Endothelial cell of umbilical vein (primary cell): ENCODE data around the gene UBTD1. TPM values are rescaled to one million over a fixed set of nuclear protein-coding genes. Genes with fewer than 3 reads are reported as not detected.

ENCODE experiments used
- BruUV-seq: library from RNA; stranded (reverse); fragments of 400-500 nt; replicated peaks from 2 replicates; lab custom pipeline; 2021; lab: Mats Ljungman, UMichigan
- CTCF ChIA-PET: fragments of 300-600, 350-600 bp; sonication (Branson Sonifier 250); formaldehyde crosslinking; loops from one replicate; lab custom pipeline; 2021; ENCODE audit warnings: antibody characterized with exemption, inconsistent platforms; lab: Charles Lee
- POLR2A ChIA-PET: fragments of 300-600, 350-600 bp; sonication (Branson Sonifier 250); formaldehyde crosslinking; loops from one replicate; lab custom pipeline; 2021; ENCODE audit warnings: antibody characterized with exemption, inconsistent platforms; lab: Charles Lee
- DNase-seq: peaks from one replicate; pipeline ENCODE4 v3.0.0-alpha.2; 2011; ENCODE audit warnings: low read depth, low spot score
- FAIRE-seq: peaks from 2 replicates; lab custom pipeline; 2011; peaks lifted over from hg19 to GRCh38; lab: Jason Lieb, UNC
- H2AFZ ChIP-seq: 2 replicates; pipeline ENCODE4 v1.6.0; 2012; ENCODE audit warnings: low read depth, low read length, control low read depth, inconsistent platforms
- H3K27ac ChIP-seq: 2 replicates; pipeline ENCODE4 v1.5.1; 2011; ENCODE audit warnings: low read depth, mild to moderate bottlenecking, control low read depth, low read length, moderate library complexity; ENCODE audit not compliant: insufficient read depth
- H3K27me3 ChIP-seq, 2 experiments: 2 replicates each; pipeline versions ENCODE4 v1.6.0 to v1.6.1; 2011; ENCODE audit warnings: low read length in 2 of 2, mixed read lengths in 1 of 2; ENCODE audit not compliant: control insufficient read depth in 2 of 2, insufficient read depth in 2 of 2
- H3K36me3 ChIP-seq, 2 experiments: 2 replicates in 1 of 2; 3 replicates in 1 of 2; pipeline ENCODE4 v1.5.1; 2011; ENCODE audit warnings: low read length in 2 of 2, mild to moderate bottlenecking in 1 of 2, moderate library complexity in 1 of 2; ENCODE audit not compliant: control insufficient read depth in 2 of 2, insufficient read depth in 2 of 2; ENCODE audit errors: extremely low read depth in 1 of 2
- H3K4me1 ChIP-seq: 3 replicates; pipeline ENCODE4 v1.5.1; 2011; ENCODE audit warnings: mild to moderate bottlenecking, low read length; ENCODE audit not compliant: control insufficient read depth, insufficient read depth; ENCODE audit errors: extremely low read depth
- H3K4me2 ChIP-seq: 2 replicates; pipeline ENCODE4 v1.6.1; 2011; ENCODE audit warnings: low read length, control low read depth, mixed read lengths; ENCODE audit not compliant: insufficient read depth
- H3K4me3 ChIP-seq, 3 experiments: fragments of 200-600 bp in 1 of 3; sonication (generic), shearing (Covaris generic) in 1 of 3; replicated peaks in 1 of 3; 2 replicates each; pipeline ENCODE4 v1.5.1; 2011 to 2016; ENCODE audit warnings: control low read depth in 3 of 3, low read length in 3 of 3, mild to moderate bottlenecking in 2 of 3, inconsistent platforms in 1 of 3, low read depth in 1 of 3, moderate library complexity in 1 of 3; ENCODE audit not compliant: insufficient read depth in 1 of 3
- H3K79me2 ChIP-seq: 2 replicates; pipeline ENCODE4 v1.6.0; 2012; ENCODE audit warnings: low read length, inconsistent platforms; ENCODE audit not compliant: control insufficient read depth, insufficient read depth
- H3K9ac ChIP-seq: replicated peaks from 2 replicates; pipeline ENCODE3; 2011; ENCODE audit warnings: low read length, control low read depth; ENCODE audit not compliant: insufficient read depth; ENCODE audit errors: extremely low read depth
- H3K9me1 ChIP-seq: replicated peaks from 3 replicates; pipeline ENCODE4 v1.6.0; 2011; ENCODE audit warnings: mild to moderate bottlenecking, low read length; ENCODE audit not compliant: control insufficient read depth, insufficient read depth; ENCODE audit errors: extremely low read depth
- H3K9me3 ChIP-seq: replicated peaks from 2 replicates; pipeline ENCODE4 v1.5.1; 2012; ENCODE audit warnings: low read length, inconsistent platforms; ENCODE audit not compliant: control insufficient read depth, insufficient read depth
- H4K20me1 ChIP-seq: replicated peaks from 2 replicates; pipeline ENCODE3; 2011; ENCODE audit warnings: mild to moderate bottlenecking, low read length; ENCODE audit not compliant: control insufficient read depth, insufficient read depth; ENCODE audit errors: extremely low read depth
- JUN ChIP-seq: IDR thresholded peaks from 2 replicates; pipeline ENCODE4 v1.6.1; 2011; ENCODE audit warnings: borderline replicate concordance, low read depth; ENCODE audit not compliant: insufficient read length, insufficient read depth
- MAX ChIP-seq: IDR thresholded peaks from 2 replicates; pipeline ENCODE4 v1.6.1; 2011; ENCODE audit not compliant: insufficient read depth, insufficient read length
- POLR2AphosphoS5 ChIP-seq: IDR thresholded peaks from 2 replicates; pipeline ENCODE4 v1.6.1; 2012; ENCODE audit warnings: low read depth, mild to moderate bottlenecking, control low read depth, low read length, moderate library complexity; ENCODE audit not compliant: insufficient read depth
- dilution Hi-C: fragments of 300-500 bp; cut with MboI; formaldehyde crosslinking; loops from one replicate; pipeline ENCODE4 v1.15.0; 2019; ENCODE audit warnings: low sequenced_read_pairs; ENCODE audit not compliant: extremely low pct_ligation_motif_present
- intact Hi-C: fragments of 100-400 bp; cut with micrococcal nuclease; formaldehyde crosslinking; loops from one replicate; pipeline ENCODE4 v1.10.0; 2022
- polyA plus RNA-seq, 4 experiments: library from polyadenylated mRNA; depleted of rRNA in 3 of 4; stranded (reverse) in 3 of 4; unstranded in 1 of 4; fragments of >200 nt; gene quantifications; 2 replicates each; pipeline versions ENCODE4 v1.2.1 to v1.2.3, GENCODE V29; 2011 to 2012; ENCODE audit warnings: missing spikeins in 1 of 4
- total RNA-seq: library from RNA; stranded (reverse); gene quantifications from 2 replicates; pipeline ENCODE4 v1.2.3, GENCODE V29; 2021
- TF ChIP-seq, protein P1 (sequence below), 2 donors: IDR thresholded peaks; 1 replicate in 1 of 2; 2 replicates in 1 of 2; pipeline ENCODE4 v1.5.1; 2011; ENCODE audit warnings: low read length in 2 of 2, mild to moderate bottlenecking in 2 of 2, moderate library complexity in 2 of 2, control low read depth in 1 of 2, inconsistent platforms in 1 of 2, low read depth in 1 of 2; ENCODE audit not compliant: insufficient read depth in 1 of 2; ENCODE audit errors: extremely low read depth in 1 of 2

UBTD1 gene
- total and polyA plus RNA-seq, 2 donors (not counting 3 experiments of a cell fraction or from before 2014, with no cell fraction given) = 42.6 to 63.7 TPM

DNA sequence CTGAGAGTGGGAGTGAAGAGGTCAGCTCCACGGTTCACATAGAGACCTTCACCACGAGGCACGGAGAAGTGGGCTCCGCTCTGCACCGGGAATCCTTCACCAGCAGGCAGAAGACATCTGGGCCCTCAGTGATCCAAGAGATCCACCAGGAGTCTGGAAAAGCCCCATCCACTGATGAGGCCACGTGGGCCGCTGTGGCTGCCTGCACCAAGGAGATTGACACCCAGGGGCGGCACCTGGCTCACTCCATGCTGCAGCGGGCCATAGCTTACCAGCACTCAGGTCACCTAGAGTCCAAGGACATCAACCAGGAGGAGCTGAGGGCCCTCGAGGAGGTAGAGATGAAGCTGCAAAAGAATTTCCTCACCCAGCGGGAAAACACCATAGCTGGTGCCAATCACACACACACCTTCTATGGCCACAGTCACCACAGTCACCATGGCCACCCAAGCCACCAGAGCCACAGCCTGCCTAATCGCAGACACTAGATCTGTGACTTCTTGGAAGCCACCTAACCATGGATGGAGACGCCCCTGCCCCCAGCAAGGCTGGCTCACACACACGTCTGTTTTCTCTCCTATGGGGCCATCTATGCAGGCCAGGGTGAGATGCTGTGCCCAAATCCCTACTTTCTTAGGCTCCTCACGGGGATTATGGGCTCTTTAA lies 91.5 kb downstream of the UBTD1 start:
- intact Hi-C loops = no loop called here
- Histone ChIP-seq H3K36me3 (no peaks in the 10 kb centered on the region), H3K9me1 (no peaks in the 10 kb centered on the region), H3K9ac (no peak overlapping the region), H3K4me3 (no peak overlapping the region), H3K27me3 (no peaks in the 10 kb centered on the region), H3K4me2 (no peak overlapping the region), H2AFZ (no peak overlapping the region), H3K79me2 (no peaks in the 10 kb centered on the region), H3K4me1 (no peaks in the 10 kb centered on the region), H3K9me3 (no peaks in the 10 kb centered on the region), H4K20me1 (no peaks in the 10 kb centered on the region), H3K27ac (no peak overlapping the region)
- TF ChIP-seq JUN = no peak
- no peak for TF ChIP-seq MAX
- TF ChIP-seq POLR2AphosphoS5 = no peak
- TF ChIP-seq, protein P1, sequence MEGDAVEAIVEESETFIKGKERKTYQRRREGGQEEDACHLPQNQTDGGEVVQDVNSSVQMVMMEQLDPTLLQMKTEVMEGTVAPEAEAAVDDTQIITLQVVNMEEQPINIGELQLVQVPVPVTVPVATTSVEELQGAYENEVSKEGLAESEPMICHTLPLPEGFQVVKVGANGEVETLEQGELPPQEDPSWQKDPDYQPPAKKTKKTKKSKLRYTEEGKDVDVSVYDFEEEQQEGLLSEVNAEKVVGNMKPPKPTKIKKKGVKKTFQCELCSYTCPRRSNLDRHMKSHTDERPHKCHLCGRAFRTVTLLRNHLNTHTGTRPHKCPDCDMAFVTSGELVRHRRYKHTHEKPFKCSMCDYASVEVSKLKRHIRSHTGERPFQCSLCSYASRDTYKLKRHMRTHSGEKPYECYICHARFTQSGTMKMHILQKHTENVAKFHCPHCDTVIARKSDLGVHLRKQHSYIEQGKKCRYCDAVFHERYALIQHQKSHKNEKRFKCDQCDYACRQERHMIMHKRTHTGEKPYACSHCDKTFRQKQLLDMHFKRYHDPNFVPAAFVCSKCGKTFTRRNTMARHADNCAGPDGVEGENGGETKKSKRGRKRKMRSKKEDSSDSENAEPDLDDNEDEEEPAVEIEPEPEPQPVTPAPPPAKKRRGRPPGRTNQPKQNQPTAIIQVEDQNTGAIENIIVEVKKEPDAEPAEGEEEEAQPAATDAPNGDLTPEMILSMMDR (IDR thresholded peaks at IDR 0.05; ENCODE audit: extremely low read depth in 1 of 2, insufficient read depth in 1 of 2, low read depth in 1 of 2, low read length in 2 of 2) = no peak
- no TSS peak for BruUV-seq
- POLR2A ChIA-PET = no interaction called here
- dilution Hi-C loops = no loop called here
- DNase-seq (no peak), FAIRE-seq (no peak)
- CTCF ChIA-PET = interaction anchor here (0.7 to 2.7 kb wide), 5 partner anchors 11 to 56 kb away, joined by 3 to 10 read pairs (median 4); partner anchors contain the start of gene ANKRD2
